Panc1 (cell line): ENCODE results near the gene RAB4B. TPM values are rescaled to one million over a fixed set of nuclear protein-coding genes. Genes with fewer than 3 reads are reported as not detected.

Experiments used
- ATAC-seq: fragments of 200-7000 bp; cut with Tn5 transposase; 2 replicates; pipeline ENCODE4 v1.9.1; 2020; ENCODE audit warnings: mild to moderate bottlenecking, moderate library complexity
- BruUV-seq: library from RNA; stranded (reverse); fragments of 400-500 nt; replicated peaks from 2 replicates; lab custom pipeline; 2021; lab: Mats Ljungman, UMichigan
- CTCF ChIA-PET: fragments of 300-600 bp; sonication (Branson Sonifier 250); formaldehyde crosslinking; loops from one replicate; lab custom pipeline; 2022; ENCODE audit warnings: antibody characterized with exemption; lab: Charles Lee
- POLR2A ChIA-PET: fragments of 300-600 bp; sonication (Branson Sonifier 250); formaldehyde crosslinking; loops from one replicate; lab custom pipeline; 2022; ENCODE audit warnings: antibody characterized with exemption; lab: Charles Lee
- DNase-seq: peaks from one replicate; pipeline ENCODE4 v3.0.0-alpha.2; 2010; ENCODE audit warnings: low read depth, low spot score
- H3K27ac ChIP-seq: 2 replicates; pipeline ENCODE4 v1.5.1; 2011; ENCODE audit warnings: mild to moderate bottlenecking, low read length, inconsistent platforms
- H3K27me3 ChIP-seq: fragments of 200-500 bp; sonication (Bioruptor generic); 2 replicates; pipeline ENCODE4 v1.6.0; 2014; ENCODE audit warnings: low read length, inconsistent platforms; ENCODE audit not compliant: control insufficient read depth, insufficient read depth
- H3K36me3 ChIP-seq: fragments of 200-500 bp; sonication (Bioruptor generic); 2 replicates; pipeline ENCODE4 v1.5.1; 2014; ENCODE audit warnings: inconsistent platforms, mild to moderate bottlenecking, low read length, moderate library complexity; ENCODE audit not compliant: control insufficient read depth, insufficient read depth
- H3K4me1 ChIP-seq: 2 replicates; pipeline ENCODE4 v1.5.1; 2011; ENCODE audit warnings: inconsistent platforms, mild to moderate bottlenecking, low read length, moderate library complexity; ENCODE audit not compliant: control insufficient read depth, insufficient read depth
- H3K4me3 ChIP-seq, 2 experiments: 2 replicates each; pipeline ENCODE4 v1.5.1; 2011 to 2012; ENCODE audit warnings: low read depth in 2 of 2, low read length in 2 of 2, mild to moderate bottlenecking in 2 of 2, inconsistent platforms in 1 of 2, moderate library complexity in 1 of 2
- H3K9me3 ChIP-seq: fragments of 200-500 bp; sonication (Bioruptor generic); 2 replicates; pipeline ENCODE4 v1.5.1; 2014; ENCODE audit warnings: low read depth, mild to moderate bottlenecking, inconsistent platforms, low read length, moderate library complexity; ENCODE audit not compliant: control insufficient read depth, insufficient read depth
- POLR2AphosphoS5 ChIP-seq: IDR thresholded peaks from 2 replicates; pipeline ENCODE4 v1.6.1; 2012; ENCODE audit warnings: mild to moderate bottlenecking, low read depth, low read length, moderate library complexity
- SIN3A ChIP-seq: IDR thresholded peaks from 2 replicates; pipeline ENCODE4 v1.6.1; 2012; ENCODE audit warnings: low read depth, mild to moderate bottlenecking, low read length, moderate library complexity, borderline replicate concordance; ENCODE audit not compliant: insufficient read depth
- TCF7L2 ChIP-seq: IDR thresholded peaks from 2 replicates; pipeline ENCODE4 v1.6.1; 2011; ENCODE audit warnings: mild to moderate bottlenecking, low read depth, low read length, inconsistent platforms
- in situ Hi-C: cut with HindIII; loops from 2 replicates; pipeline ENCODE4 v1.10.0; 2016; ENCODE audit warnings: low sequenced_read_pairs, low pct_unique_long_range_greater_than_20kb
- intact Hi-C: fragments of 100-400 bp; cut with micrococcal nuclease; formaldehyde crosslinking; loops from one replicate; pipeline ENCODE4 v1.10.0; 2022; ENCODE audit not compliant: unreplicated experiment
- total RNA-seq: library from RNA; stranded (reverse); gene quantifications from one replicate; pipeline ENCODE4 v1.2.1, GENCODE V29; 2021; ENCODE audit not compliant: unreplicated experiment
- TF ChIP-seq, protein P1 (sequence below), 2 experiments: IDR thresholded peaks; 2 replicates each; pipeline ENCODE4 v1.6.1; 2011 to 2012; ENCODE audit warnings: low read depth in 2 of 2, control low read depth in 1 of 2, low read length in 1 of 2, mild to moderate bottlenecking in 1 of 2, moderate library complexity in 1 of 2; ENCODE audit not compliant: insufficient read depth in 1 of 2
- TF ChIP-seq, protein P2 (sequence below): fragments of 450-650 bp; IDR thresholded peaks from 2 replicates; pipeline ENCODE4 v1.5.1; 2017; ENCODE audit warnings: mild to moderate bottlenecking

Gene RAB4B
- total RNA-seq, 1 experiment from 2014 or later: 24.8 TPM

DNA sequence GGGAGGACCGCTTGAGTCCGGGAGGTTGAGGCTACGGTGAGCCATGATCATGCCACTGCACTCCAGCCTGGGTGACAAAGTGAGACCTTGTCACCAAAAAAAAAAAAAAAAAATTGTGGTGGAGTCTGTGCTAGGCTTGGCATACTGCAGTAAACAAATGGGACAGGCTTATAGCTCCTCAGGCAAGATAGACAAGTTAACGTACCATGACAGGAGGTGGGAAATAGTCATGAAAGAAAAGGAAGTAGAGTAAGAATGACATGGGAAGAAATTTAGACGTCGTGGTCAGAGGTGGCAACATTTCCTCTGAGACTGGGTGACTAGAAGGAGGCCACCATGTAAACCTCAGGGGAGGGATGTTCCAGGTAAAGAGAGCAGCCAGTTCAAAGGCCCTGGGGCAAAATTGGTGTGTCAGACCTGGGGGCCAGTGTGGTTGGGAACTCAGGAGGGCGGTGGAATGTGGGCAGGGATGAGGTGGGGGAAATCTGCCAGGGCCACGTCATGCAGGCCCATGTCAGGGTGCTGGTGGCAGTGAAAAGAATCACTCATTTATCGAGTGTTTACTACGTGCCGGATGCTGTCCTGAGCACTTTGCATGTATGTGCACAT is 21.4 kb upstream of the RAB4B start:
- peaks cover 14% of the 10 kb centered on the region for H3K36me3 ChIP-seq
- no peak overlapping the region for H3K27ac ChIP-seq
- TF ChIP-seq TCF7L2 (no peak), POLR2AphosphoS5 (no peak; the same call in 1 of the 2 replicates), SIN3A (no peak)
- TF ChIP-seq, protein P1, sequence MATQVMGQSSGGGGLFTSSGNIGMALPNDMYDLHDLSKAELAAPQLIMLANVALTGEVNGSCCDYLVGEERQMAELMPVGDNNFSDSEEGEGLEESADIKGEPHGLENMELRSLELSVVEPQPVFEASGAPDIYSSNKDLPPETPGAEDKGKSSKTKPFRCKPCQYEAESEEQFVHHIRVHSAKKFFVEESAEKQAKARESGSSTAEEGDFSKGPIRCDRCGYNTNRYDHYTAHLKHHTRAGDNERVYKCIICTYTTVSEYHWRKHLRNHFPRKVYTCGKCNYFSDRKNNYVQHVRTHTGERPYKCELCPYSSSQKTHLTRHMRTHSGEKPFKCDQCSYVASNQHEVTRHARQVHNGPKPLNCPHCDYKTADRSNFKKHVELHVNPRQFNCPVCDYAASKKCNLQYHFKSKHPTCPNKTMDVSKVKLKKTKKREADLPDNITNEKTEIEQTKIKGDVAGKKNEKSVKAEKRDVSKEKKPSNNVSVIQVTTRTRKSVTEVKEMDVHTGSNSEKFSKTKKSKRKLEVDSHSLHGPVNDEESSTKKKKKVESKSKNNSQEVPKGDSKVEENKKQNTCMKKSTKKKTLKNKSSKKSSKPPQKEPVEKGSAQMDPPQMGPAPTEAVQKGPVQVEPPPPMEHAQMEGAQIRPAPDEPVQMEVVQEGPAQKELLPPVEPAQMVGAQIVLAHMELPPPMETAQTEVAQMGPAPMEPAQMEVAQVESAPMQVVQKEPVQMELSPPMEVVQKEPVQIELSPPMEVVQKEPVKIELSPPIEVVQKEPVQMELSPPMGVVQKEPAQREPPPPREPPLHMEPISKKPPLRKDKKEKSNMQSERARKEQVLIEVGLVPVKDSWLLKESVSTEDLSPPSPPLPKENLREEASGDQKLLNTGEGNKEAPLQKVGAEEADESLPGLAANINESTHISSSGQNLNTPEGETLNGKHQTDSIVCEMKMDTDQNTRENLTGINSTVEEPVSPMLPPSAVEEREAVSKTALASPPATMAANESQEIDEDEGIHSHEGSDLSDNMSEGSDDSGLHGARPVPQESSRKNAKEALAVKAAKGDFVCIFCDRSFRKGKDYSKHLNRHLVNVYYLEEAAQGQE (IDR thresholded peaks at IDR 0.05; ENCODE audit: insufficient read depth in 1 of 2, low read depth in 2 of 2, low read length in 1 of 2): no peak
- TF ChIP-seq, protein P2, sequence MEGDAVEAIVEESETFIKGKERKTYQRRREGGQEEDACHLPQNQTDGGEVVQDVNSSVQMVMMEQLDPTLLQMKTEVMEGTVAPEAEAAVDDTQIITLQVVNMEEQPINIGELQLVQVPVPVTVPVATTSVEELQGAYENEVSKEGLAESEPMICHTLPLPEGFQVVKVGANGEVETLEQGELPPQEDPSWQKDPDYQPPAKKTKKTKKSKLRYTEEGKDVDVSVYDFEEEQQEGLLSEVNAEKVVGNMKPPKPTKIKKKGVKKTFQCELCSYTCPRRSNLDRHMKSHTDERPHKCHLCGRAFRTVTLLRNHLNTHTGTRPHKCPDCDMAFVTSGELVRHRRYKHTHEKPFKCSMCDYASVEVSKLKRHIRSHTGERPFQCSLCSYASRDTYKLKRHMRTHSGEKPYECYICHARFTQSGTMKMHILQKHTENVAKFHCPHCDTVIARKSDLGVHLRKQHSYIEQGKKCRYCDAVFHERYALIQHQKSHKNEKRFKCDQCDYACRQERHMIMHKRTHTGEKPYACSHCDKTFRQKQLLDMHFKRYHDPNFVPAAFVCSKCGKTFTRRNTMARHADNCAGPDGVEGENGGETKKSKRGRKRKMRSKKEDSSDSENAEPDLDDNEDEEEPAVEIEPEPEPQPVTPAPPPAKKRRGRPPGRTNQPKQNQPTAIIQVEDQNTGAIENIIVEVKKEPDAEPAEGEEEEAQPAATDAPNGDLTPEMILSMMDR: no peak
- no peak for ATAC-seq
- no TSS peak for BruUV-seq
- POLR2A ChIA-PET: interaction anchor here (0.6 kb wide), 1 partner anchor 94 kb away, joined by 3 read pairs; no protein-coding TSS in a partner anchor
- in situ Hi-C loops (no loop called here), intact Hi-C loops (no loop called here)
- no peaks in the 10 kb centered on the region for H3K9me3 ChIP-seq
- H3K27me3 ChIP-seq: no peaks in the 10 kb centered on the region
- DNase-seq: no peak
- no peaks in the 10 kb centered on the region; the same call in 1 of the 2 replicates for H3K4me1 ChIP-seq
- no peak overlapping the region for H3K4me3 ChIP-seq
- CTCF ChIA-PET: interaction anchor here (0.6 kb wide), 1 partner anchor 133 kb away, joined by 3 read pairs; no protein-coding TSS in a partner anchor

DNA sequence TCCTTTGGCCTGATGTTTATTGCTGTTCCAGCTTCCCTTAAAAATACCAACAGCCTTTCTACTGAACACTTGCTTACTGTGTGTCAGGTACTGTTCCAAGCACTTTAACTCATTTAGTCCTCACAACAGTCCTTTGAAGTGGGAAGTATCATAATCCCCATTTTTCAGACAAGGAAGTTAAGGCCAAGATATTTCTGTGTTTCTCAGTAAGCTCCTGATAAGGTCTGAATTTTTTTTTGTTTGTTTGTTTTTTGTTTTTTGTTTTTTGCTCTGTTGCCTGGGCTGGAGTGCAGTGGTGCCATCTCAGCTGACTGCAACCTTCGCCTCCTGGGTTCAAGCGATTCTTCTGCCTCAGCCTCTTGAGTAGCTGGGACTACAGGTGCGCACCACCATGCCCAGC is 19.6 kb upstream of the RAB4B start:
- Histone ChIP-seq H3K9me3 (no peaks in the 10 kb centered on the region), H3K36me3 (peaks cover 14% of the 10 kb centered on the region; the same call in 1 of the 2 replicates), H3K27me3 (no peaks in the 10 kb centered on the region), H3K4me1 (no peaks in the 10 kb centered on the region), H3K27ac (no peak overlapping the region), H3K4me3 (no peak overlapping the region)
- intact Hi-C loops (no loop called here), in situ Hi-C loops (no loop called here)
- CTCF ChIA-PET: no interaction called here
- no peak for DNase-seq
- POLR2A ChIA-PET: no interaction called here
- BruUV-seq: no TSS peak
- TF ChIP-seq, protein P2: no peak
- TF ChIP-seq SIN3A (no peak), POLR2AphosphoS5 (no peak)
- no peak for ATAC-seq
